Erythroblast (primary cell): Measurements from ENCODE around the gene CORO2B.

Experiments
- GATA1 ChIP-seq: IDR thresholded peaks from 2 replicates; pipeline ENCODE4 v1.6.1; 2011; ENCODE audit warnings: low read depth, mild to moderate bottlenecking, control low read depth, low read length, moderate library complexity
- POLR2A ChIP-seq: IDR thresholded peaks from 2 replicates; pipeline ENCODE4 v1.6.1; 2011; ENCODE audit warnings: mild to moderate bottlenecking, low read length

DNA sequence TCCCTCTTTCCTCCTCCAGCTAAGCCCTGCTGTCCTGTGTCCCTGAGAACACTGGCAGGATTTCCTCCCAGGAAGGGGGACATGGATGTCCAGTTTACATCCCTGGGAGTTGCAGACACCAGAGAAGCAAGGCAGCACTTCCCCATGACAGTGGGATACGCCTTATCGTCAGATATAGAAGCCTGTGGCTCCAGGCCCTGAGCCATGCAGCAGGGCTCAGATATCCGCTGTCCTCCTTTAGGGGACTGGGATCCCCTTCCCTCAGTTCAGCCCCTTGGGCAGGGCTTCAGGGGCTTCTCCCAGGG lies 16.4 kb downstream of the CORO2B start:
- no peak for TF ChIP-seq POLR2A
- TF ChIP-seq GATA1, result no peak
